GM21825 (cell line): ENCODE results near the gene CAPN15.
A peak's percentile ranks its signal among the peaks of the same experiment; 100 is the strongest.

Source experiments
- ATAC-seq: cut with Tn5 transposase; IDR thresholded peaks from one replicate; pipeline ENCODE4 v1.9.1; 2021; ENCODE audit warnings: mild to moderate bottlenecking, moderate library complexity; ENCODE audit not compliant: unreplicated experiment

The CAPN15 gene

GRCh38 chr16:524274-525040, 3.1 kb upstream of the CAPN15 start:
- no peak for ATAC-seq

- no peak for ATAC-seq
Measured at GRCh38 chr16:525123-525519, 2.4 kb upstream of the CAPN15 start.

- no peak for ATAC-seq
Measured at GRCh38 chr16:525520-526180, 1.9 kb upstream of the CAPN15 start.

- ATAC-seq: no peak
Measured at GRCh38 chr16:526181-527014, 1.1 kb upstream of the CAPN15 start.

- peak; percentile 1 for ATAC-seq
Measured at GRCh38 chr16:528111-529011, 849 bp downstream of the CAPN15 start.

GRCh38 chr16:529012-529575, 1.6 kb downstream of the CAPN15 start:
- no peak for ATAC-seq

- no peak for ATAC-seq
Measured at GRCh38 chr16:530111-530817, 2.8 kb downstream of the CAPN15 start.

GRCh38 chr16:531494-532125, 4.1 kb downstream of the CAPN15 start:
- ATAC-seq: no peak

- no peak for ATAC-seq
Measured at GRCh38 chr16:533391-534123, 6.0 kb downstream of the CAPN15 start.

GRCh38 chr16:534135-534534, 6.6 kb downstream of the CAPN15 start:
- ATAC-seq: no peak

- no peak for ATAC-seq
Measured at GRCh38 chr16:534856-535445, 7.4 kb downstream of the CAPN15 start.

- no peak for ATAC-seq
Measured at GRCh38 chr16:535446-536405, 8.2 kb downstream of the CAPN15 start.

- ATAC-seq: no peak
Measured at GRCh38 chr16:536746-537145, 9.2 kb downstream of the CAPN15 start.

- ATAC-seq: no peak
Measured at GRCh38 chr16:537415-538335, 10.2 kb downstream of the CAPN15 start.

- no peak for ATAC-seq
Measured at GRCh38 chr16:539901-540530, 12.5 kb downstream of the CAPN15 start.
